Fibroblast of villous mesenchyme (primary cell): ENCODE measurements around the gene KCNQ5. TPM values are rescaled to one million over a fixed set of nuclear protein-coding genes. Genes with fewer than 3 reads are reported as not detected.

Experiments used
- DNase-seq: peaks from one replicate; pipeline ENCODE4 v3.0.0-alpha.2; 2010; ENCODE audit warnings: low read depth
- H3K4me3 ChIP-seq: 2 replicates; pipeline ENCODE4 v1.5.1; 2011; ENCODE audit warnings: low read depth, mild to moderate bottlenecking, low read length
- CTCF ChIP-seq: IDR thresholded peaks from 2 replicates; pipeline ENCODE4 v1.5.1; 2012; ENCODE audit warnings: low read depth, mild to moderate bottlenecking, low read length; ENCODE audit not compliant: insufficient read depth
- small RNA-seq: library from RNA; depleted of rRNA; stranded (forward); fragments of <200 nt; gene quantifications from one replicate; pipeline ENCODE3, GENCODE V24; 2012
- total RNA-seq: library from RNA; depleted of rRNA; stranded (reverse); fragments of >200 nt; gene quantifications from 2 replicates; pipeline ENCODE4 v1.2.3, GENCODE V29; 2012

The KCNQ5 gene
- total RNA-seq, 1 donor = 0.86 TPM

DNA sequence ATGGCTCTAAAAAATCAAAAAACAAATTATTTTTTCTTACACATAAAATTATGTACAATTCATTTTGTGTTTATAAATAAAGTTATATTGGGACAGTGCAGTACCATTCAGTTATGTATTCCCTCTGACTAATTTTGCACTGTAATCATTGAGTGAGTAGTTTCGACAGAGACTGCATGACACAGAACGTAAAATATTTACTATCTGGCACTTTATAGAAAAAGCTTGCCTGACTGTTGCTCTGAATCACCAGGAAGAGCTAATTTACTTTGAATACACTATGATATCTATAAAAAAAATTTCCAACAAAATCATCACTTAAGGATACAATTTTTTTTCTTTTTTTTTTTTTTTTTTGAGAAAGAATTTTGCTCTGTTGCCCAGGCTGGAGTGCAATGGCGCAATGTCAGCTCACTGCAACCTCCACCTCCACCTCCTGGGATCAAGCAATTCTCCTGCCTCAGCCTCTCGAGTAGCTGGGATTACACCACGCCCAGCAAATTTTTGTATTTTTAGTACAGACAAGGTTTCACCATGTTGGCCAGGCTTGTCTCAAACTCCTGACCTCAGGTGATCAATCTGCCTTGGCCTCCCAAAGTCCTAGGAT, 614.4 kb downstream of the KCNQ5 start:
- no peak for TF ChIP-seq CTCF
- H3K4me3 ChIP-seq = no peak overlapping the region
- DNase-seq = peak; percentile 81

GRCh38 chr6:73240730-73241129, 618.9 kb downstream of the KCNQ5 start:
- no peak for DNase-seq
- no peak for TF ChIP-seq CTCF
- H3K4me3 ChIP-seq = no peak overlapping the region

DNA sequence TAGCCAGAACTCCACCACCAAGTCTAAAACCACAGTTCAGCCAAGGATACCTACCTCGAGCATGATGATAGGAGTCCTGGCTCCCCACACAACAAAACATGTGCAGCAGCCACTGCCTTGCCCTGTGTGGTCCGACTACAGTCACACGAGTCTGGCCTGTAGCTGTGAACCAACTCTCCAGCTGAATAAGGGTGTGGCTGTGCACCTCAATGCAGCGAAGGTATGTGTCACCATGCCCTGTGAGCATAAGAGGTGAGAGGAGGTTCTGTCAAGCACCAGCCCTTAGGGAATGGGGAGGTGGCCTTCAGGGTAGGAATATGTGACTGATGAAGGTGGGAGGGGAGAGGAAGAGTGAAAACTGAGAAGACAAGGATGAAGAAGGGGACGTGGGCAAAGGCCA, 620.1 kb downstream of the KCNQ5 start:
- no peak for DNase-seq
- TF ChIP-seq CTCF = no peak
- H3K4me3 ChIP-seq = no peak overlapping the region

Small RNA genes within 50 kb of the gene (small RNA-seq; reads per million reads assigned to genes)
- not detected for gene MIR4282
